ENCODE measurements around the gene TTLL3.
"Not testable (repeated sequence)": the region's sequence is repeated elsewhere in the genome, so short reads cannot be mapped to it uniquely, and the experiment has no call there.

The TTLL3 gene

DNA sequence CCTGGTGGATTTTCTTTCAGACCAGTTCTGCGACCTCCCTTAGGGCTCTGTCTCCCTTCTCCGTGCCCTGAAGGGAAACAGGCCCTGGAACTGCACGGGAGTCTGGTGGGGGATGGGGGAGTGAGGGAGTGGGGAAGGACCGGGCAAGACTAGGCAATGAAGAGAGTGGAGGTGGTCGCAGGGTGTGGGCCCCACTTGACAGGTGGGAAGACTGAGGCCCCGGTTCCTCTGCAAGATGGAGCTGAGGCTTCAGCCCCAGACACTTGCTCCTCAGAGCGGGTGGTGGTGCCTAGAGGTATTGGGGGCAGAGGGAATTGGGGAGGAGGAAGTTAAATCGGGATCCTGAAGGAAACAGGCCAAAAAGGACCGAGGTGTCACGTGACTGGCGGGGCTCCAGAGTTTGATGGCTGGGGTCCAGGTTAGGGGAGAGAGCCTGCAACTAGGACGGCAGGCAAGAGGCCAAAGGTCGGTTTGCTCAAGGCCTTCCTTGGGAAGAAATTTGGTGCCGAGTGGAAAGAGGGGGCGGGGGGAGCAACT is 39.7 kb upstream of the TTLL3 start:
- Histone ChIP-seq H3K27me3 (ENCODE audit: control insufficient read depth in 1 of 2, insufficient read depth in 2 of 2, low read length in 2 of 2) (no peaks in the 10 kb centered on the region), H3K27ac (ENCODE audit: low read depth, low read length) (peak overlapping the region; percentile 87), H3K36me3 (ENCODE audit: insufficient read depth, low read length) (peaks cover 15% of the 10 kb centered on the region), H3K9ac (ENCODE audit: low read length) (peak overlapping the region; percentile 83), H3K4me3 (ENCODE audit: low read depth in 1 of 2, low read length in 2 of 2) (peak overlapping the region; percentile 51 to 90), H3K4me1 (ENCODE audit: insufficient read depth, low read length) (peaks cover 27% of the 10 kb centered on the region), H3K9me3 (ENCODE audit: low read length) (no peaks in the 10 kb centered on the region)

DNA sequence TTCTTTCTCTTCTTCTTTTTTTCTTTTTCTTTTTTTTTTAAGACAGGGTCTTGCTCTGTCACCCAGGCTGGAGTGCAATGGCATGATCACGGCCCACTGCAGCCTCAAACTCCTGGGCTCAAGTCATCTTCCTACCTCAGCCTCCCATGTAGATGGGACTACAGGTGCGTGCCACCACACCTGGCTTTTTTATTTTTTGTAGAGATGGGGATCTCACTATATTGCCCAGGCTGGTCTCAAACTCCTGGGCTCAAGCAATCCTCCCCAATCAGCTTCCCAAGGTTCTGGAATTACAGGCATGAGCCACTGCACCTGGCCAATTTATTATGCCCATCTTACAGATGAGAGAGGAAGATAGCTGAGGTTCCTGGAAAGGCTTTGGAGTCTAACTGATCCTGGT is 39.1 kb upstream of the TTLL3 start:
- not testable (repeated sequence) for H3K9me3 ChIP-seq (ENCODE audit: low read length); H3K4me3 ChIP-seq (ENCODE audit: low read depth in 1 of 2, low read length in 2 of 2); H3K36me3 ChIP-seq (ENCODE audit: insufficient read depth, low read length); H3K9ac ChIP-seq (ENCODE audit: low read length); H3K27me3 ChIP-seq (ENCODE audit: control insufficient read depth in 1 of 2, insufficient read depth in 2 of 2, low read length in 2 of 2)
- peaks cover 27% of the 10 kb centered on the region for H3K4me1 ChIP-seq (ENCODE audit: insufficient read depth, low read length)
- peak overlapping the region; percentile 87 for H3K27ac ChIP-seq (ENCODE audit: low read depth, low read length)

- Histone ChIP-seq H3K4me1 (ENCODE audit: insufficient read depth, low read length) (peaks cover 9% of the 10 kb centered on the region), H3K27ac (ENCODE audit: low read depth, low read length) (no peak overlapping the region), H3K4me3 (ENCODE audit: low read depth in 1 of 2, low read length in 2 of 2) (no peak overlapping the region), H3K9ac (ENCODE audit: low read length) (no peak overlapping the region), H3K27me3 (ENCODE audit: control insufficient read depth in 1 of 2, insufficient read depth in 2 of 2, low read length in 2 of 2) (no peaks in the 10 kb centered on the region), H3K9me3 (ENCODE audit: low read length) (no peaks in the 10 kb centered on the region), H3K36me3 (ENCODE audit: insufficient read depth, low read length) (peaks cover 22% of the 10 kb centered on the region)
Observed at GRCh38 chr3:9776896-9777693, 33.0 kb upstream of the TTLL3 start.

DNA sequence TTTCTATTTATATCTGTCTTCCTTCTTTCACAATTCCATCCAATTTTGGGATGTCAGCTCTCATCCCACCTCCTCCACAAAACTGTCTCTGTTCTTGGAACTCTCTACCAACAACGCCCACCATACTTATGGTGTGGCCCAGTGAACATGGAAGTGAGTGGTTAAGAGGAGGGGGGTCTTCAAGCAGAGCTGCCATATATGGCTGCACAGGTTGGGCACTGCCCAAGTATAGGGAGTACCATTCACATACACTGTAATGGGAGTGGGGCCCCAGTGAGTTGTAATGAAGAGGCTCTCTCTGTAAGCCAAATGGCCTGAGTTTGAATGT is 32.4 kb upstream of the TTLL3 start:
- H3K4me1 ChIP-seq (ENCODE audit: insufficient read depth, low read length), result peaks cover 9% of the 10 kb centered on the region

GRCh38 chr3:9778143-9779074 is 31.7 kb upstream of the TTLL3 start:
- Histone ChIP-seq H3K4me1 (ENCODE audit: insufficient read depth, low read length) (peaks cover 9% of the 10 kb centered on the region), H3K27me3 (ENCODE audit: control insufficient read depth in 1 of 2, insufficient read depth in 2 of 2, low read length in 2 of 2) (no peaks in the 10 kb centered on the region), H3K27ac (ENCODE audit: low read depth, low read length) (no peak overlapping the region), H3K9ac (ENCODE audit: low read length) (no peak overlapping the region), H3K9me3 (ENCODE audit: low read length) (no peaks in the 10 kb centered on the region), H3K36me3 (ENCODE audit: insufficient read depth, low read length) (peaks cover 30% of the 10 kb centered on the region), H3K4me3 (ENCODE audit: low read depth in 1 of 2, low read length in 2 of 2) (no peak overlapping the region)

More for the DNA sequence above, 32.4 kb upstream of the TTLL3 start:
- Histone ChIP-seq H3K4me3 (ENCODE audit: low read depth in 1 of 2, low read length in 2 of 2) (no peak overlapping the region), H3K36me3 (ENCODE audit: insufficient read depth, low read length) (peaks cover 28% of the 10 kb centered on the region), H3K27me3 (ENCODE audit: control insufficient read depth in 1 of 2, insufficient read depth in 2 of 2, low read length in 2 of 2) (no peaks in the 10 kb centered on the region), H3K9me3 (ENCODE audit: low read length) (no peaks in the 10 kb centered on the region), H3K9ac (ENCODE audit: low read length) (no peak overlapping the region), H3K27ac (ENCODE audit: low read depth, low read length) (no peak overlapping the region)

GRCh38 chr3:9779075-9779593 is 30.9 kb upstream of the TTLL3 start:
- Histone ChIP-seq H3K4me3 (ENCODE audit: low read depth in 1 of 2, low read length in 2 of 2) (no peak overlapping the region), H3K27ac (ENCODE audit: low read depth, low read length) (no peak overlapping the region), H3K4me1 (ENCODE audit: insufficient read depth, low read length) (peaks cover 9% of the 10 kb centered on the region), H3K9me3 (ENCODE audit: low read length) (no peaks in the 10 kb centered on the region), H3K27me3 (ENCODE audit: control insufficient read depth in 1 of 2, insufficient read depth in 2 of 2, low read length in 2 of 2) (no peaks in the 10 kb centered on the region), H3K9ac (ENCODE audit: low read length) (no peak overlapping the region), H3K36me3 (ENCODE audit: insufficient read depth, low read length) (peaks cover 37% of the 10 kb centered on the region)

DNA sequence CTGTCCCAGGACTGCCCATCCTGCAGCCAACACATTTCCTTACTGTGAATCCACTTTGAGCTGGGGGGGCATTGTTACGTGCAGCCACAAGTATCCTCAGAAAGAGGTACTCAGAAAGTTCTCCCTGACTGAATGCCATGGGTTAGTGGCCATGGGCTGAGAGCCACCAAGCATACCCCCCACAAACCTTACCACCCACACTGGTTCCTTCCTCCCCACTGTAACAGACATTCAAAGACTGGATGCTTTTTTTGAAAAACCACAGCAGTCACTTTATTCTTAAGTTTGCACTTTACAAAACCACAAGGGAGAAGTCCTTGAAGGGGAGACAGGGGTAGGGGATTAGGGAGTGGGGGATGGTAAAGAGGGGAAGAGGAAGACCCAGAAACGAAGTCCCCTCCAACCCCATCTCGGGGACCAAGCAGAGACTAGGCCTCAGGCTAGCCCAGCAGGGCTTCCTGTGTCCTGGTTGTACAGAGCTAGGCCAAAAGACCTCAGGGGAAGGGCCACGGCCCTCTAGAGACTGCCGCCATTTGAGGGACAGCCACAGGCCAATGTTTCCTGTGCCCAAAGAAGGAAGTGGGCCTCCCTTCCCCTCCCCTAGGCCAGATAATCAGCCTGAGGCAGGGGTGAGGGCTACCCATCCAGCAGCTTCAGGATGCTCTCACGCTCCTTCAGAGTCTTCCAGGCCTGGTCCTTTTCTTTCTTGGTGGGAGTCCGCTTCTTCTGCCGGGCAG is 30.2 kb upstream of the TTLL3 start:
- H3K36me3 ChIP-seq (ENCODE audit: insufficient read depth, low read length), result peaks cover 38% of the 10 kb centered on the region
- H3K9me3 ChIP-seq (ENCODE audit: low read length), result no peaks in the 10 kb centered on the region
- no peak overlapping the region for H3K4me3 ChIP-seq (ENCODE audit: low read depth in 1 of 2, low read length in 2 of 2)
- no peaks in the 10 kb centered on the region for H3K27me3 ChIP-seq (ENCODE audit: control insufficient read depth in 1 of 2, insufficient read depth in 2 of 2, low read length in 2 of 2)
- H3K4me1 ChIP-seq (ENCODE audit: insufficient read depth, low read length), result peaks cover 9% of the 10 kb centered on the region
- H3K9ac ChIP-seq (ENCODE audit: low read length), result no peak overlapping the region
- no peak overlapping the region for H3K27ac ChIP-seq (ENCODE audit: low read depth, low read length)

- no peak overlapping the region for H3K27ac ChIP-seq (ENCODE audit: low read depth, low read length)
- peaks cover 9% of the 10 kb centered on the region for H3K4me1 ChIP-seq (ENCODE audit: insufficient read depth, low read length)
- H3K36me3 ChIP-seq (ENCODE audit: insufficient read depth, low read length), result peaks cover 44% of the 10 kb centered on the region
- H3K27me3 ChIP-seq (ENCODE audit: control insufficient read depth in 1 of 2, insufficient read depth in 2 of 2, low read length in 2 of 2), result no peaks in the 10 kb centered on the region
- no peak overlapping the region for H3K4me3 ChIP-seq (ENCODE audit: low read depth in 1 of 2, low read length in 2 of 2)
- H3K9ac ChIP-seq (ENCODE audit: low read length), result no peak overlapping the region
- H3K9me3 ChIP-seq (ENCODE audit: low read length), result no peaks in the 10 kb centered on the region
Observed at GRCh38 chr3:9780458-9780812, 29.6 kb upstream of the TTLL3 start.

- H3K4me3 ChIP-seq (ENCODE audit: low read depth in 1 of 2, low read length in 2 of 2), result no peak overlapping the region
- H3K9me3 ChIP-seq (ENCODE audit: low read length), result no peaks in the 10 kb centered on the region
- H3K36me3 ChIP-seq (ENCODE audit: insufficient read depth, low read length), result peaks cover 47% of the 10 kb centered on the region
- H3K27ac ChIP-seq (ENCODE audit: low read depth, low read length), result no peak overlapping the region
- no peaks in the 10 kb centered on the region for H3K27me3 ChIP-seq (ENCODE audit: control insufficient read depth in 1 of 2, insufficient read depth in 2 of 2, low read length in 2 of 2)
- H3K9ac ChIP-seq (ENCODE audit: low read length), result no peak overlapping the region
- H3K4me1 ChIP-seq (ENCODE audit: insufficient read depth, low read length), result peaks cover 9% of the 10 kb centered on the region
Observed at GRCh38 chr3:9780910-9781309, 29.2 kb upstream of the TTLL3 start.

DNA sequence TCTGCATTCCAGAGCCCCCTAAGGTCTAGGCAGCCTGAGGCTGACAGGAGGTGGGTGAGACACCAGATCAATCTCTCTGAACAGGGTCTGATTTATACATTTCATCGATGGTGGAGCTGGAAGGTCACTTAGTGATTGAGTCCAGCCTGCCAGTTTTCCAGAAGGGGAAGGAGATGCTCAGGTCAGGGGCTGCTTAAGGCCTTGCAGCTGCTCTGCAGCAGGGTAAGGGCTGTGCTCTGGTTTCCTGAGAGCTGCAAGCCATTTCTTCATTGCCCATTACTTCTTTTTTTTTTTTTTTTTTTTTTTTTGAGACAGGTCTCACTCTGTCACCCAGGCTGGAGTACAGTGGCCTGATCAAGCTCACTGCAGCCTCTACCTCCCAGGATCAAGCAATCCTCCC is 28.5 kb upstream of the TTLL3 start:
- Histone ChIP-seq H3K36me3 (ENCODE audit: insufficient read depth, low read length) (peaks cover 53% of the 10 kb centered on the region), H3K9me3 (ENCODE audit: low read length) (no peaks in the 10 kb centered on the region), H3K9ac (ENCODE audit: low read length) (no peak overlapping the region), H3K27me3 (ENCODE audit: control insufficient read depth in 1 of 2, insufficient read depth in 2 of 2, low read length in 2 of 2) (no peaks in the 10 kb centered on the region), H3K4me1 (ENCODE audit: insufficient read depth, low read length) (peaks cover 9% of the 10 kb centered on the region), H3K27ac (ENCODE audit: low read depth, low read length) (no peak overlapping the region), H3K4me3 (ENCODE audit: low read depth in 1 of 2, low read length in 2 of 2) (no peak overlapping the region)

Data from muscle layer of colon (tissue), 2 donors.